Measurements from ENCODE around the gene GNPTAB. TPM values are rescaled to one million over a fixed set of nuclear protein-coding genes. Genes with fewer than 3 reads are reported as not detected.

Gene GNPTAB
- total RNA-seq, 1 donor from 2014 or later, result 28.7 TPM

DNA sequence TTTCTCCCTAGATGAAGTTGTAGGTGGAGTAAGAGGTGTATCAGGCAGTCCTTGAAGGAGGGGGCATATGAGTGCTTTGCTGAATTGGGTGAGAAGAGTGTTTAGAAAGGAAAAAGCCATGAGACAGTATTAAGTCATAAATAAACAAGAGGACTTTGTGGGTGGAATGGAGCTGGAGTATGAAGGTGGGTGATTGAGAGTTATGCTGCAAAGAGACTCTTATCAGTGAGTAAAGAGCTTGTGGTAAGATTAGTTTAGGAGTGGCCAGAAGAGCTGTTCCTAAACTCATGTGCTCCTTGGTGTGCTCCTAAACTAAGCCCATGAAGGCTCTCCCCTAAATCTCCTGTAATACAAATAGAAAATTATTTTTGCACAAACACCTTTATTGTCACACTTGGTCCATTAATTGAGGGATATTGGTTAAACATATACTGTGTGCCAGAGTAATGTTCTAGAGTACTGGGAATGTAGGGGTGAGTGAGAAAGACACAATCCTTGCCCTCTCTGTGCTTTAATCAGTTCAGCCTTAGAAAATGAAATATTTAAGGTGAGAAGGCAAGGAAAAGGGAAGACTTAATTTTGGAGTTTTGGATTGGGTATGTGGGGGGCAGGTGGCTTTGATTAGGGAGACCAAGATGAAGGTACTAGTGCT, 123.5 kb downstream of the GNPTAB start:
- no peak overlapping the region for H3K27ac ChIP-seq
- H3K4me1 ChIP-seq, result peaks cover 31% of the 10 kb centered on the region

DNA sequence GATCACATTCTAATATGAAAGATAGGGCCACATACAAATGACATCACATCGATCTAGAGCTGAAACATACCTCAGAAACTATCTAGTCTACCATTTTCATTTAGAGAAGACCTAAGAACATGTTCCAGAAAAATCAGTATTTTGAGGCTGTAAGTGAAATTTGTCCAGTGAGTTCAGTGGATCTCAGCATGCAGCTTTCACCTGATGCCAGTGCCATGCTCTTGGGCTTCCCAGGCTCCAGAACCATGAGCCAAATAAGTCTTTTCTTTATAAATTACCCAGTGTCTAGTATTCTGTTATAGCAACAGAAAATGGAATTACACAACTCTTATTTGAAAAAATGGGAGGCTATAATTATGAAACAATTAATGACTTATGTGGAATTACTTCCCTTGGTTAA, 124.4 kb downstream of the GNPTAB start:
- Histone ChIP-seq H3K27ac (no peak overlapping the region), H3K4me1 (peaks cover 35% of the 10 kb centered on the region), H3K9me3 (no peaks in the 10 kb centered on the region), H3K27me3 (no peaks in the 10 kb centered on the region), H3K4me3 (no peak overlapping the region), H3K36me3 (no peaks in the 10 kb centered on the region)
- TF ChIP-seq CTCF (IDR thresholded peaks at IDR 0.05) (no peak), POLR2A (IDR thresholded peaks at IDR 0.05) (no peak), POLR2AphosphoS5 (IDR thresholded peaks at IDR 0.05; ENCODE audit: insufficient read depth in 1 of 2, low read depth in 1 of 2) (no peak)
- DNase-seq (ENCODE audit: extremely low spot score in 2 of 2), result no peak
- intact Hi-C loops (cut with DNase I), result no loop called here

More for the DNA sequence above, 123.5 kb downstream of the GNPTAB start:
- no peak overlapping the region for H3K4me3 ChIP-seq
- H3K9me3 ChIP-seq, result no peaks in the 10 kb centered on the region
- intact Hi-C loops (cut with DNase I), result no loop called here
- DNase-seq (ENCODE audit: extremely low spot score in 2 of 2), result no peak
- H3K27me3 ChIP-seq, result no peaks in the 10 kb centered on the region
- H3K36me3 ChIP-seq, result no peaks in the 10 kb centered on the region
- TF ChIP-seq POLR2A (IDR thresholded peaks at IDR 0.05) (no peak), CTCF (IDR thresholded peaks at IDR 0.05) (no peak), POLR2AphosphoS5 (IDR thresholded peaks at IDR 0.05; ENCODE audit: insufficient read depth in 1 of 2, low read depth in 1 of 2) (no peak)

DNA sequence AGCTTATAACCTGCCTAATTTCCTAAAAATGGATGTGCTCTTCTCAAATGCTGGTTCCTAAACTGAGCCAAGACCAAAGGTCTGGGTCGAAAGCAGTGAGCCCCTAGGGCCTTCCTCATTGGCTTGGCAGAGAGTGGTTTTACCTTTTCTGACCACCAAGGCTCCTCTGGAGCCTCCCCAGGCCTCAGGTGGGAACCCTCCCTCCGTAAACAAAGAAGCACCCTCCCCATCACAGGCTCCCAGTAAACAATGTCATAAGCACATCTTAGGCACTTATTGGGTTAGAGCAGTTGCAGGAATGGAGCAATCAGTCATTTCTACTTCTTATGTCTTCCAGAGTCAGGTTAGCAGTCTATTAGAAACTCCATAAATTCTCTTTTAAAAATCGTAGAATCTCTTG, 127.3 kb downstream of the GNPTAB start:
- Histone ChIP-seq H3K9me3 (no peaks in the 10 kb centered on the region), H3K4me3 (no peak overlapping the region), H3K36me3 (no peaks in the 10 kb centered on the region), H3K27me3 (no peaks in the 10 kb centered on the region), H3K27ac (no peak overlapping the region), H3K4me1 (peaks cover 54% of the 10 kb centered on the region)
- TF ChIP-seq CTCF (IDR thresholded peaks at IDR 0.05), result no peak
- TF ChIP-seq POLR2A (IDR thresholded peaks at IDR 0.05), result no peak
- no peak for TF ChIP-seq POLR2AphosphoS5 (IDR thresholded peaks at IDR 0.05; ENCODE audit: insufficient read depth in 1 of 2, low read depth in 1 of 2)
- intact Hi-C loops (cut with DNase I), result no loop called here
- no peak for DNase-seq (ENCODE audit: extremely low spot score in 2 of 2)

DNA sequence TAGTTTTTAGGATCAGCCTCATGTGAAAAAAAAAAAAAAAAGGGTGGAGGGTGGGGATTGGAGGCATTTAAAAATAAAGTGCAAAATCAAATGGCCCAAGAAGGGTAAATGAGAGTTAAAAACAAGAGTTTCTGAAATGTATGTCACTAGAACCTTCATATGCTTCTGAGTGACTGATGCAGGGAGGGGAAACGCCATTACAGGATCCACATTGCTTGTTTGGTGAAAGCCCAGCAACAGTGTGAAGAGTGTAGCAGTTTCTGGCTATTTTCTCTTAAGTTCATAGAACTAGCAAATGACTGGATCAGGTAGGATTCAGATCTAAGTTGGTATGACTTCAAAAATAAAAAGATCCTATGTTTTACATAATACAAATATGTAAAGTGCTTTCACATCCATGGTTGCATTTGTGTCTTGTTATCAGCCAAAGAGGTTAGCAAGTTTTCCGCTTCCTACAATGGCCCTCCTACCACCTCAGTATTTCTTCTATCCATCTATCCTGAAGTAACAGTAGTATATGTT, 130.4 kb downstream of the GNPTAB start:
- TF ChIP-seq CTCF (IDR thresholded peaks at IDR 0.05), result no peak
- TF ChIP-seq POLR2A (IDR thresholded peaks at IDR 0.05), result no peak
- TF ChIP-seq POLR2AphosphoS5 (IDR thresholded peaks at IDR 0.05; ENCODE audit: insufficient read depth in 1 of 2, low read depth in 1 of 2), result no peak
- H3K9me3 ChIP-seq, result no peaks in the 10 kb centered on the region
- intact Hi-C loops (cut with DNase I), result no loop called here
- no peak overlapping the region for H3K4me3 ChIP-seq
- no peaks in the 10 kb centered on the region for H3K27me3 ChIP-seq
- H3K4me1 ChIP-seq, result peaks cover 72% of the 10 kb centered on the region
- no peak overlapping the region for H3K27ac ChIP-seq
- DNase-seq (ENCODE audit: extremely low spot score in 2 of 2), result no peak
- no peaks in the 10 kb centered on the region for H3K36me3 ChIP-seq

DNA sequence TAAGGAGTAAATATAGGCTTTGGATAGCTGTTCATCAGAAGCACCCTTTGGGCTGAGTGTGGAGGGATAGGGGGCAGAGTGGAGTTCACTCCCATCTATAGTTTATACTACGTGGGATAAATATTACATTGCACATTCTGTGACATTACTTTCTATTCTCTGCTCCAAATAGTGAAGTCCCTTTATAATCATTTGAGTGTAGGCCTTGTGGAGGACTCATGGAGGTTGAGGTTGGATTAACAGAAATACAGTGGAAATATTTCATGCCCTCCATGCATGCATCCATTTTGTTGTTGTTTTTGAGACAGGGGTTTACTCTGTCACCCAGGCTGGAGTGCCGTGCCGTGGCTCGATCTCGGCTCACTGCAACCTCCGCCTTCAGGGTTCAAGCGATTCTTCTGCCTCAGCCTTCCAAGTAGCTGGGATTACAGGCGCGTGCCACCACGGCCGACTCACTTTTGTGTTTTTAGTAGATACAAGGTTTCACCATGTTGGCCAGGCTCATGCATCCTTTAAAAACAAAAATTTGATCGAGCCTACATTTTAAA, 131.9 kb downstream of the GNPTAB start:
- TF ChIP-seq CTCF (IDR thresholded peaks at IDR 0.05), result no peak
- no peak for TF ChIP-seq POLR2A (IDR thresholded peaks at IDR 0.05)
- TF ChIP-seq POLR2AphosphoS5 (IDR thresholded peaks at IDR 0.05; ENCODE audit: insufficient read depth in 1 of 2, low read depth in 1 of 2), result no peak
- Histone ChIP-seq H3K4me1 (peaks cover 73% of the 10 kb centered on the region), H3K9me3 (no peaks in the 10 kb centered on the region), H3K4me3 (peak overlapping the region; percentile 84 to 96), H3K27me3 (no peaks in the 10 kb centered on the region), H3K27ac (peak overlapping the region; percentile 92), H3K36me3 (no peaks in the 10 kb centered on the region)
- DNase-seq (ENCODE audit: extremely low spot score in 2 of 2), result no peak
- intact Hi-C loops (cut with DNase I), result no loop called here
